ENCODE measurements around the gene ZNF345. TPM values are rescaled to one million over a fixed set of nuclear protein-coding genes. Genes with fewer than 3 reads are reported as not detected.

The ZNF345 gene
- total RNA-seq, 1 experiment from 2014 or later, result 2.8 TPM

GRCh38 chr19:36918090-36918489 lies 67.4 kb downstream of the ZNF345 start:
- intact Hi-C loops (cut with micrococcal nuclease; ENCODE audit: unreplicated experiment), result no loop called here

More at GRCh38 chr19:36918090-36918489, 67.4 kb downstream of the ZNF345 start:
- no peak for DNase-seq (ENCODE audit: low spot score)
- ChIA-PET POLR2A (ENCODE audit: low non-redundant PET) (no interaction called here), CTCF (no interaction called here)
- no peaks in the 10 kb centered on the region for H3K4me1 ChIP-seq (ENCODE audit: insufficient read depth, low read length, poor library complexity, severe bottlenecking)
- H3K27me3 ChIP-seq (replicated peaks; ENCODE audit: insufficient read depth, low read depth, low read length, poor library complexity), result no peaks in the 10 kb centered on the region
- no TSS peak for BruUV-seq (replicated peaks)
- H3K27ac ChIP-seq (ENCODE audit: low read depth, low read length, poor library complexity, severe bottlenecking), result no peak overlapping the region
- peaks cover 21% of the 10 kb centered on the region for H3K9me3 ChIP-seq (ENCODE audit: low read depth, low read length, poor library complexity, severe bottlenecking)
- TF ChIP-seq CTCF (conservative IDR thresholded peaks at IDR 0.05; ENCODE audit: low read depth, low read length) (no peak), EZH2 (IDR thresholded peaks at IDR 0.05; ENCODE audit: borderline replicate concordance, low read depth, low read length, poor library complexity, severe bottlenecking) (no peak)
- peaks cover 11% of the 10 kb centered on the region for H3K36me3 ChIP-seq (ENCODE audit: insufficient read depth, low read length, poor library complexity, severe bottlenecking)
- no peak overlapping the region for H3K4me3 ChIP-seq (ENCODE audit: low read depth, low read length, poor library complexity, severe bottlenecking)

Other genes starting within 250 kb of the ZNF345 start
- gene ZNF382, start 245.6 kb upstream of the ZNF345 start, total RNA-seq (2021), result 17.2 and 17.3 TPM in 2 replicates
- 5.5 and 5.6 TPM in 2 replicates for gene ZNF461, start 184.0 kb upstream of the ZNF345 start, total RNA-seq (2021)
- 9.6 and 9.9 TPM in 2 replicates for gene ZNF567, start 163.3 kb upstream of the ZNF345 start, total RNA-seq (2021)
- gene ZNF850, start 78.1 kb upstream of the ZNF345 start, total RNA-seq (2021), result 11.8 and 14.7 TPM in 2 replicates
- gene ZNF790, start 12.5 kb upstream of the ZNF345 start, total RNA-seq (2021), result 4.4 and 4.9 TPM in 2 replicates
- gene ZNF829, start 65.4 kb downstream of the ZNF345 start, total RNA-seq (2021), result 4.4 and 5.0 TPM in 2 replicates
- gene ZNF568, start 65.5 kb downstream of the ZNF345 start, total RNA-seq (2021), result 7.1 and 8.6 TPM in 2 replicates
- gene ZNF420, start 227.6 kb downstream of the ZNF345 start, total RNA-seq (2021), result 10.6 and 13.7 TPM in 2 replicates